HG02798 (cell line): ENCODE measurements around the gene TTC27.
"Not testable (repeated sequence)": the region's sequence is repeated elsewhere in the genome, so short reads cannot be mapped to it uniquely, and the experiment has no call there.

Experiments
- ATAC-seq: cut with Tn5 transposase; IDR thresholded peaks from one replicate; pipeline ENCODE4 v1.9.1; 2021; ENCODE audit warnings: mild to moderate bottlenecking; ENCODE audit not compliant: unreplicated experiment, poor library complexity

The TTC27 gene

GRCh38 chr2:32841931-32842898 is 214.4 kb downstream of the TTC27 start:
- ATAC-seq, result no peak

DNA sequence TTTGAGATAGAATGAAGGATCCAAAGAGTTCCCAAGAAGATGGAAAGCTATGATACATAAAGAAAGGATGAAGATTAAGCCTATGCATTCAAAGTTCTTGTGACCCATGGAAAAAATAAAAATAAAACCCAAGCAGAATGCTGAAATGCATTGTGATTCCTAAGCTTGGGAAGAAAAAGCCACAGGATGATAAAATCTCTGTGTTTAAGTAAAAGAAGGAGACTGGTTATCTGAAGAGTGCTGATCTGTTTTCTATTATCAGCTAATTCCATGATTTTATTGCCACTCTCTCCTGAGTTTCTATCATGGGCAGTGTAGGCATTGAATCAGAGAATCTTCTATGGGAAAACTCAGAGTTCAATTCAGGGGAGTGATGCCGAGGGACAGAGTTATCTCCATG is 215.8 kb downstream of the TTC27 start:
- ATAC-seq, result no peak

DNA sequence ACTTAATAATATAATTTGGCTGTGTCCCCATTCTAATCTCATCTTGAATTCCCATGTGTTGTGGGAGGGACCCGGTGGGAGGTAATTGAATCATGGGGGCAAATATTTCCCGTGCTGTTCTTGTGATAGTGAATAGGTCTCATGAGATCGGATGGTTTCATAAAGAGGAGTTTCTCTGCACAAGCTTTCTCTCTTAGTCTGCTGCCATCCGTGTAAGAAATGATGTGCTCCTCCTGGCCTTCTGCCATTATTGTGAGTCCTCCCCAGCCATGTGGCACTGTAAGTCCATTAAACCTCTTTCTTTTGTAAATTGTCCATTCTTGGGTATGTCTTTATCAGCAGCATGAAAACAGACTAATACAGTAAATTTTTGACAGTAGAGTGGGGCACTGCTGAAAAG is 216.4 kb downstream of the TTC27 start:
- no peak for ATAC-seq

GRCh38 chr2:32846274-32846673 is 218.4 kb downstream of the TTC27 start:
- not testable (repeated sequence) for ATAC-seq

GRCh38 chr2:32847734-32848133 is 219.9 kb downstream of the TTC27 start:
- no peak for ATAC-seq

GRCh38 chr2:32849456-32850194 is 221.8 kb downstream of the TTC27 start:
- no peak for ATAC-seq

DNA sequence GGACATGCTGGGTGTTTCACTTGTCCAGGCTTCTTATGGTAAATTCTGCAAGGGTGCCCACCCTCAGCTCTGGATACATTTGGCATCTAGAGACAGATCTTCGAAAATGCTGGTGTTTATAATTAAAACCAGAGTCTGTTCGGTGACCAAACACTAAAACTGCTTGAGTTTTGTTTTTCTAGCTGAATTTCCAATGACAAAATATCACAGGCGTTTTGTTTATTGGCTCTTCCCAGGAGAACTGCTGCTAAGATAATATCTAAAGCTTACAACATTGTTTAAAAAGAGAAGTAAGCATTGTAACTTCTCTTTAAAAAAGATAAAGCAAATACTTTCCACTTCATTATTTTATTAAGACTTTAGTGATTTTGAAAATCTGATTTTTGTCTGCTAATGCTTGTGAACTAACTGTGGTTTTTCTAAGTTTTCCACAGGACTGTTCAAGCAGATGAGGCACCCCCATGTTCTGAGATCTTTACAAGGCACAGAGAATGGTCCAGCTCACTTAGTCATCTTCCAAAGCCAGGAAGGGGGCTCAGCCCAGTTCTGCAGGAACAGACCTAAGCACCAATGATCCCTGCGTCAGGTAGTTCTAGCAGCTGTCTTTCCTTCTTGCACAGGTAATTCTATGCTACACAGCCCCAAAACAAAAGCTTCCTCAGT is 224.1 kb downstream of the TTC27 start:
- no peak for ATAC-seq

GRCh38 chr2:32852856-32853255 is 225.0 kb downstream of the TTC27 start:
- ATAC-seq, result no peak

GRCh38 chr2:32856891-32857290 is 229.0 kb downstream of the TTC27 start:
- ATAC-seq, result no peak

- no peak for ATAC-seq
These were observed 230.9 kb downstream of the TTC27 start for GRCh38 chr2:32858713-32859112.

GRCh38 chr2:32860385-32860784 is 232.5 kb downstream of the TTC27 start:
- ATAC-seq, result no peak

DNA sequence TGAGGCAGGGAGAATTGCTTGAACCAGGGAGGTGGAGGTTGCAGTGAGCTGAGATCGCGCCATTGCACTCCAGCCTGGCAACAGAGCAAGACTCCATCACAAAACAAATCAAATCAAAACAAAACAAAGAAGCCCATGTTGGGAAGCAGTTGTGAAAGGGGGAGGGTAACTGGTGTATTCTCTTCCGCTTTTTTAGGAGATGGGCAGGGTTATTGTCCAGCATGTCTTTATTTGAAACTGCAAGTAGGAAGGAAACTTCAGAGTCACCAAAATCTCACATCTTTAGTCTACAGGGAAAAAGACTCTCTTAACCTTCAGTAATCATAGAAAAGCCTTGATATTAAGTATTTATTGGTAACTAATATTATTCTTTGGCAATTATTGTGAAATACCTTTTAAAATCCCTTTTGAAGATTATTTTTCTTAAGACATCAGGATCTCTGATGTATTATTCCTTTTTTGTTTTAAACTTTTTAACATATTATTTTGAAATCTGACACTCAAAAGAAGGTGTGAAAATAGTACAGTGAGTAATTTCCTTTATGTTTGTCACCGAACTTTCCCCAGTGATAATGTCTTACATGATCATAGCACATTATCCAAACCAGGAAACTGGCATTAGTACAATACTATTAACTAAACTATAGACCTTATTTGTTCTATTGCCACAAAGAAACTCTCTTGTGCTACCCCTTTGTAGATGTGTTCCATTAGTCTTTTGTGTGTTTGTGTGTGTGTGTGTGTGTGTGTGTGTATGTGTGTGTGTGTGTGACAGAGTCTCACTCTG is 234.6 kb downstream of the TTC27 start:
- no peak for ATAC-seq

DNA sequence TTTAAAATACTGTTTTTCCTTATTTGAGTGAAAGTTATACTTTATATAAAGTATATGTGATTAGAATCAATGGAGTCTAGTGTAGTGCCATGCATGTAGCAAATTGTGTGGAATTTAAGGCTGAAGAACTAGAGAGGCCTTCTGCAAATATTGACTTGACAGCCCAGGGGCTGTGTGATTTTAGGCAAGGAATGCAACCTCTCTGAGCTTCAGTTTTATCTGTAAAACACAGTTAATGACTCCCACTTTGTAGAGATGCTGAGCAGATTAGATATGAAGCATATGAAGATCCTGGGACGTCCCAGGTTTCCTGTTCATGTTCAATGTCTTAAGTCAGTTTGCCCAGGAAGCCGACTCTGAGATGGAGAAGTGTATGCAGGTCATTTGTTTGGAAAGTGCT is 235.5 kb downstream of the TTC27 start:
- ATAC-seq, result no peak

GRCh38 chr2:32863803-32864202 is 236.0 kb downstream of the TTC27 start:
- ATAC-seq, result no peak

DNA sequence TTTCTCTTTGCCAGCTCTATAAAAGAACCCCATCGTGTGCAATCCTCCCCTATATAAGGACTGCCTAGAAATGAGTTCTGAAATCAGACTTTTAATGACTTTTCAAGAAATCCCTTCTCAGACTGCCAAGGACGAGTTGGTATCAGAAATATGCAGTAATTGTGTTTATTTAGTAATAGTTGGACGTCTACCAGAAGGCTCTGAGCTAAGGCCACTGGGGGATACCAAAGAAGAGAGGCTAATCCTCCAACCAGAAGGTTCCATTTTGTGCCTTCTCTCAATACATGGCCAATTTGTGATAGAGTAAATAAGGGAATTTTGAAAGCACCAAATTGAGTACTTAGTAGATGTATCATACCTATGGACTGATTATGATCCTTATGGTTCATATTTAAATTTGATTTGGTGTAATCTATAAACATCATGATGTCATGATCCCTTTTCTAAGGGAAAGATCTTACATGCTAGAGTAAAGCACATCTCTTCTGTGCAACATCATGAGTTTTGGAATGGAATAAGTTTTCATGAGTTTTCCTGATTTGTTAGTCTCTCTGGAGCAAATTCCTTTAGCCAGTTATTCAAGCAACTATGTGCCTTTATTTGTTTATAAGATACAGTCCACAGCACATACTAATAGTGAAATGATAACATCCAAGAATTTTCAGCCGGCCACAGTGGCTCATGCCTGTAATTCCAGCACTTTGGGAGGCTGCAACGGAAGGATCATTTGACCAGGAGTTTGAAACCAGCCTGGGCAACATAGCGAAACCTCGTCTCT is 236.7 kb downstream of the TTC27 start:
- no peak for ATAC-seq

GRCh38 chr2:32865399-32866068 is 237.7 kb downstream of the TTC27 start:
- peak; percentile 44 for ATAC-seq

DNA sequence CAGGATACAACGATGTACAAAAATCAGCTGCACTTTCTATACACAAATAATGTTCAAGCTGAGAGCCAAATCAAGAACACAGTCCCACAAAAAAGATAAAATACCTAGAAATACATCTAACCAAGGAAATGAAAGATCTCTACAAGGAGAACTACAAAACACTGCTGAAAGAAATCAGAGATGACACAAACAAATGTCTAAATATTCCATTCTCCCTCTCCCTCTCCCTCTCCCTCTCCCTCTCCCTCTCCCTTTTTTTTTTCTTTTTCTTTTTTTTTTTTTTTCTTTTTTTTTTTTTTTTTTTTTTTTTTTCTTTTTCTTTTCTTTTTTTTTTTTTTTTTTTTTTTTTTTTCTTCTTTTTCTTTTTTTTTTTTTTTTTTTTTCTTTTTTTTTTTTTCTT is 238.6 kb downstream of the TTC27 start:
- ATAC-seq, result not testable (repeated sequence)
